ENCODE results near the gene TXNL1.

- TF ChIP-seq CTCF (IDR thresholded peaks at IDR 0.05) (no peak), POLR2A (IDR thresholded peaks at IDR 0.05) (no peak)
Observed at GRCh38 chr18:56632070-56633022, 6.0 kb downstream of the TXNL1 start.
